Kidney (tissue), 14 donors: ENCODE data around the gene KIF14. TPM values are rescaled to one million over a fixed set of nuclear protein-coding genes. Genes with fewer than 3 reads are reported as not detected.

Experiments used
- DNase-seq, 5 donors: peaks; one replicate each; pipeline ENCODE4 v3.0.0-alpha.2; 2013 to 2020
- FAIRE-seq: peaks from 2 replicates; lab custom pipeline; 2012; peaks lifted over from hg19 to GRCh38; lab: Jason Lieb, UNC
- H3K27ac ChIP-seq, 2 donors: one replicate each; pipeline ENCODE4 v1.7.0; 2013; ENCODE audit warnings: low read depth in 2 of 2, low read length in 2 of 2, inconsistent platforms in 1 of 2
- H3K27me3 ChIP-seq: one replicate; pipeline ENCODE4 v1.7.1; 2013; ENCODE audit warnings: low read length, inconsistent platforms; ENCODE audit not compliant: control insufficient read depth, insufficient read depth
- H3K36me3 ChIP-seq, 3 donors: one replicate each; pipeline versions ENCODE4 v1.7.0 to v1.7.1; 2013; ENCODE audit warnings: low read length in 3 of 3, control low read depth in 1 of 3, inconsistent platforms in 1 of 3; ENCODE audit not compliant: insufficient read depth in 3 of 3, control insufficient read depth in 2 of 3
- H3K4me1 ChIP-seq, 3 donors: one replicate each; pipeline versions ENCODE4 v1.7.0 to v1.7.1; 2013; ENCODE audit warnings: low read length in 3 of 3, inconsistent platforms in 1 of 3, low read depth in 1 of 3; ENCODE audit not compliant: control insufficient read depth in 2 of 3, insufficient read depth in 2 of 3
- H3K4me3 ChIP-seq, 3 donors: one replicate each; pipeline versions ENCODE4 v1.7.0 to v1.8.1; 2013; ENCODE audit warnings: low read length in 3 of 3, control low read depth in 1 of 3, inconsistent platforms in 1 of 3
- H3K9ac ChIP-seq, 3 donors: one replicate each; pipeline versions ENCODE4 v1.7.0 to v1.7.1; 2013; ENCODE audit warnings: low read length in 3 of 3, control low read depth in 1 of 3, inconsistent platforms in 1 of 3
- H3K9me3 ChIP-seq, 3 donors: one replicate each; pipeline versions ENCODE4 v1.7.0 to v1.7.1; 2013; ENCODE audit warnings: low read length in 3 of 3, control low read depth in 1 of 3, inconsistent platforms in 1 of 3; ENCODE audit not compliant: control insufficient read depth in 2 of 3, insufficient read depth in 1 of 3
- CTCF ChIP-seq: IDR thresholded peaks from 3 replicates; pipeline ENCODE4 v1.5.1; 2012; ENCODE audit warnings: mild to moderate bottlenecking, moderate library complexity, borderline replicate concordance; ENCODE audit not compliant: insufficient read depth; ENCODE audit errors: extremely low read depth
- intact Hi-C: fragments of 100-400 bp; cut with DNase I; formaldehyde crosslinking; loops from one replicate; pipeline ENCODE4 v1.11.1; 2022
- polyA plus RNA-seq: library from polyadenylated mRNA; stranded (reverse); fragments of 350-450 nt; fragmentation: Illumina TruSeq; extraction: RNeasy Lipid Tissue Mini Kit (QIAGEN cat#74804); gene quantifications from one replicate; pipeline ENCODE4 v1.2.3, GENCODE V29; 2014; ENCODE audit warnings: low read depth, low replicate concordance; ENCODE audit not compliant: insufficient read depth
- total RNA-seq: library from RNA; stranded (reverse); fragmentation: NEBNext Ultra II Directional; extraction: Animal tissue kit (Norgen Biotek cat#: 25700); gene quantifications from one replicate; pipeline ENCODE4 v1.2.1, GENCODE V29; 2021
- donor health status: control.
- donor health status: control.
- donor health status: control.
- donor health status: control.
- donor health status: control.
- donor health status: DM: yes; HTN: yes; CAD: no.
- donor health status: Normal renal cell carcinoma (clear cell type).

The KIF14 gene
- total and polyA plus RNA-seq, 2 donors from 2014 or later = 0.19 TPM; not detected in 1

GRCh38 chr1:200660719-200661118 lies 40.2 kb upstream of the KIF14 start:
- Histone ChIP-seq H3K36me3 (peaks cover 2 to 35% (median 8%) of the 10 kb centered on the region in 3 donors), H3K27me3 (no peaks in the 10 kb centered on the region), H3K27ac (no peak overlapping the region), H3K4me3 (no peak overlapping the region), H3K4me1 (peaks cover 0 to 3% (median under 1%) of the 10 kb centered on the region in 3 donors), H3K9ac (no peak overlapping the region), H3K9me3 (no peaks in the 10 kb centered on the region)
- intact Hi-C loops = no loop called here
- TF ChIP-seq CTCF = no peak
- FAIRE-seq = no peak
- no peak for DNase-seq

GRCh38 chr1:200659269-200659668 lies 38.7 kb upstream of the KIF14 start:
- H3K9ac ChIP-seq = no peak overlapping the region
- intact Hi-C loops = no loop called here
- DNase-seq = no peak
- H3K36me3 ChIP-seq = peaks cover 2 to 33% (median 8%) of the 10 kb centered on the region in 3 donors
- H3K4me1 ChIP-seq = no peaks in the 10 kb centered on the region
- H3K9me3 ChIP-seq = no peaks in the 10 kb centered on the region
- no peak for FAIRE-seq
- H3K27me3 ChIP-seq = no peaks in the 10 kb centered on the region
- no peak overlapping the region for H3K27ac ChIP-seq
- no peak overlapping the region for H3K4me3 ChIP-seq
- TF ChIP-seq CTCF = no peak

GRCh38 chr1:200658037-200658818 lies 37.7 kb upstream of the KIF14 start:
- Histone ChIP-seq H3K27ac (no peak overlapping the region), H3K9me3 (no peaks in the 10 kb centered on the region), H3K4me1 (no peaks in the 10 kb centered on the region), H3K27me3 (no peaks in the 10 kb centered on the region), H3K4me3 (no peak overlapping the region), H3K9ac (no peak overlapping the region), H3K36me3 (peaks cover 2 to 30% (median 8%) of the 10 kb centered on the region in 3 donors)
- FAIRE-seq = no peak
- DNase-seq = no peak
- TF ChIP-seq CTCF = no peak
- intact Hi-C loops = no loop called here

DNA sequence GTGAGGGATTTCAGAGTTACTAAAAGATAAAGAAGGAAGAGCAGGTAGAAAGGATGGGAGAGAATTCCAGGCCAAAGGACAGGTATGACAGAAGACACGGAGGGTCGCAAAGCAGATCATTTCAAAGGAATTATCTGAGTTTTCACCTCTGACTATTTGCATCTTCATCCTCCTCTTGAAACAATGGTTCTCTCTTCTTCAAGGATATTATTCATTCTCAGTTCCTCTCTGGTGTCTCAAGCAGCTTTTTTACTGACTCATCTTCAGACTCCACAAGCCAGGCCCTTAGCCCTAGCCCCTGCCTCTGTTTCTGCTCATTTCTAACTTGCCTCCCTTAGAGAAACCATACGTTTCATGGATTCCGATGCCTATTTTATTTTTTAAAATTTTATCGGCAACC lies 34.1 kb upstream of the KIF14 start:
- DNase-seq = no peak
- H3K9me3 ChIP-seq = no peaks in the 10 kb centered on the region
- peaks cover 2 to 23% (median 4%) of the 10 kb centered on the region in 3 donors for H3K36me3 ChIP-seq
- TF ChIP-seq CTCF = no peak
- intact Hi-C loops = no loop called here
- no peak overlapping the region for H3K9ac ChIP-seq
- no peak overlapping the region for H3K4me3 ChIP-seq
- no peaks in the 10 kb centered on the region for H3K4me1 ChIP-seq
- no peak overlapping the region for H3K27ac ChIP-seq
- no peaks in the 10 kb centered on the region for H3K27me3 ChIP-seq
- no peak for FAIRE-seq
